Activated gamma-delta T cell (primary cell): ENCODE results near the gene SYNRG.
"Not testable (repeated sequence)": the region's sequence is repeated elsewhere in the genome, so short reads cannot be mapped to it uniquely, and the experiment has no call there.

Experiments
- DNase-seq: peaks from one replicate; lab custom pipeline; 2025; lab: John Stamatoyannopoulos, UW

The SYNRG gene

GRCh38 chr17:37538981-37539659, 70.1 kb downstream of the SYNRG start:
- no peak for DNase-seq

GRCh38 chr17:37535906-37536305, 73.3 kb downstream of the SYNRG start:
- DNase-seq, result no peak

- DNase-seq, result no peak
Observed at GRCh38 chr17:37532756-37533155, 76.5 kb downstream of the SYNRG start.

- DNase-seq, result no peak
Observed at GRCh38 chr17:37530420-37530819, 78.8 kb downstream of the SYNRG start.

GRCh38 chr17:37527249-37527851, 81.9 kb downstream of the SYNRG start:
- no peak for DNase-seq

GRCh38 chr17:37523715-37524219, 85.5 kb downstream of the SYNRG start:
- no peak for DNase-seq

- DNase-seq, result no peak
Observed at GRCh38 chr17:37521821-37522220, 87.4 kb downstream of the SYNRG start.

GRCh38 chr17:37520174-37520573, 89.0 kb downstream of the SYNRG start:
- DNase-seq, result no peak

- no peak for DNase-seq
Observed at GRCh38 chr17:37519251-37519985, 89.8 kb downstream of the SYNRG start.

GRCh38 chr17:37518826-37519225, 90.4 kb downstream of the SYNRG start:
- DNase-seq, result no peak

- DNase-seq, result no peak
Observed at GRCh38 chr17:37517881-37518280, 91.3 kb downstream of the SYNRG start.

GRCh38 chr17:37516127-37516571, 93.1 kb downstream of the SYNRG start:
- DNase-seq, result no peak

- DNase-seq, result no peak
Observed at GRCh38 chr17:37513711-37514110, 95.5 kb downstream of the SYNRG start.

GRCh38 chr17:37512442-37513068, 96.7 kb downstream of the SYNRG start:
- DNase-seq, result no peak

- DNase-seq, result not testable (repeated sequence)
Observed at GRCh38 chr17:37511642-37512041, 97.6 kb downstream of the SYNRG start.

- DNase-seq, result no peak
Observed at GRCh38 chr17:37510056-37510455, 99.2 kb downstream of the SYNRG start.

GRCh38 chr17:37507111-37507510, 102.1 kb downstream of the SYNRG start:
- no peak for DNase-seq

GRCh38 chr17:37506678-37507077, 102.5 kb downstream of the SYNRG start:
- DNase-seq, result no peak

- DNase-seq, result no peak
Observed at GRCh38 chr17:37505333-37505732, 103.9 kb downstream of the SYNRG start.

- DNase-seq, result no peak
Observed at GRCh38 chr17:37503148-37503547, 106.1 kb downstream of the SYNRG start.

GRCh38 chr17:37502009-37502936, 106.9 kb downstream of the SYNRG start:
- no peak for DNase-seq
